ENCODE data around the gene SPSB4.

Gene SPSB4

DNA sequence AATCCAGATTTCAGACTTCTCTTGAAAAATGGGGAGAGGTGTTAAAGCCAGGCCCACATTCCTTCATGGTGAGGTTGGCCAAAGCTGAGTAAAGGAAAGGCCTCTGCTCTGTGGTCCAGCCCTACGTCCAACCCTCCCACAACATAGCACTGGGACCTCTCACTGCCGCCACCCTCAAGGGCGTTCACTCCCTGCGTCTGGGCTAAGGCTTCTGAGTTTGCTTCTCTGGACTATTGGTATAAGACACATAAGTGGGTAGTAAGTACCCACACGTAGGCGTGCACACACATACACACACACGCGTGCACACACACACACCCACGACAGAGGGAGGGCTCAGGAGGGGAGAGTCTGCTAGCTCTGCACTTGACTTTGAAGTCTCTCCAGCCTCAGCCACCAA, 100.3 kb downstream of the SPSB4 start:
- no CpG with 5 or more reads among the region's 9 CpGs for WGBS, 2 donors (ENCODE audit: extremely low coverage in 2 of 2, insufficient read length in 2 of 2, insufficient replicate concordance in 1 of 2)
- peaks cover 0 to 2% of the 10 kb centered on the region in 2 donors for H3K9me3 ChIP-seq (replicated peaks in 1 of 2; ENCODE audit: control insufficient read depth in 2 of 2, insufficient read depth in 1 of 2, low read depth in 1 of 2, low read length in 2 of 2)
- H2AK5ac ChIP-seq (ENCODE audit: low read depth, low read length), result no peak overlapping the region
- peak overlapping the region in 1 of 2 donors; percentile 51 for H3K4me3 ChIP-seq (ENCODE audit: low read length in 2 of 2)
- H3K4me1 ChIP-seq (ENCODE audit: control insufficient read depth in 2 of 2, insufficient read depth in 1 of 2, low read depth in 1 of 2, low read length in 2 of 2), result peaks cover 0 to 13% of the 10 kb centered on the region in 2 donors
- no peak overlapping the region for H4K91ac ChIP-seq (ENCODE audit: low read depth, low read length, poor library complexity)
- DNase-seq (ENCODE audit: low spot score), result no peak
- H2BK5ac ChIP-seq (ENCODE audit: low read length), result no peak overlapping the region
- H2AFZ ChIP-seq (ENCODE audit: low read length), result no peak overlapping the region
- H2BK120ac ChIP-seq (ENCODE audit: low read depth, low read length), result no peak overlapping the region
- H3K14ac ChIP-seq (ENCODE audit: low read length), result no peak overlapping the region
- no peak overlapping the region for H4K8ac ChIP-seq (ENCODE audit: low read depth, low read length)
- H3K4me2 ChIP-seq (ENCODE audit: insufficient read depth, low read length, poor library complexity, severe bottlenecking), result no peak overlapping the region
- no peak overlapping the region for H3K27ac ChIP-seq (replicated peaks; ENCODE audit: low read length)
- H3K79me1 ChIP-seq (ENCODE audit: low read depth, low read length), result no peaks in the 10 kb centered on the region
- no peak overlapping the region for H3K9ac ChIP-seq (ENCODE audit: low read depth, low read length, poor library complexity)
- H3K18ac ChIP-seq (ENCODE audit: low read length), result no peak overlapping the region
- no peaks in the 10 kb centered on the region for H3K27me3 ChIP-seq (ENCODE audit: control insufficient read depth in 3 of 3, insufficient read depth in 3 of 3, low read depth in 1 of 3, low read length in 3 of 3)
- peaks cover 0 to 51% of the 10 kb centered on the region in 2 donors for H3K36me3 ChIP-seq (replicated peaks in 1 of 2; ENCODE audit: control insufficient read depth in 2 of 2, insufficient read depth in 2 of 2, low read length in 2 of 2)
- H3K23ac ChIP-seq (ENCODE audit: low read depth, low read length, poor library complexity), result no peak overlapping the region
- H2BK12ac ChIP-seq (ENCODE audit: low read length), result no peak overlapping the region
- no peak overlapping the region for H3K4ac ChIP-seq (ENCODE audit: low read length)
- no peak overlapping the region for H2BK15ac ChIP-seq (ENCODE audit: low read length)

- no peak overlapping the region for H2BK120ac ChIP-seq (ENCODE audit: low read depth, low read length)
- peaks cover 0 to 7% of the 10 kb centered on the region in 2 donors for H3K9me3 ChIP-seq (replicated peaks in 1 of 2; ENCODE audit: control insufficient read depth in 2 of 2, insufficient read depth in 1 of 2, low read depth in 1 of 2, low read length in 2 of 2)
- H3K9ac ChIP-seq (ENCODE audit: low read depth, low read length, poor library complexity), result no peak overlapping the region
These were observed 101.0 kb downstream of the SPSB4 start for GRCh38 chr3:141152130-141152529.

DNA sequence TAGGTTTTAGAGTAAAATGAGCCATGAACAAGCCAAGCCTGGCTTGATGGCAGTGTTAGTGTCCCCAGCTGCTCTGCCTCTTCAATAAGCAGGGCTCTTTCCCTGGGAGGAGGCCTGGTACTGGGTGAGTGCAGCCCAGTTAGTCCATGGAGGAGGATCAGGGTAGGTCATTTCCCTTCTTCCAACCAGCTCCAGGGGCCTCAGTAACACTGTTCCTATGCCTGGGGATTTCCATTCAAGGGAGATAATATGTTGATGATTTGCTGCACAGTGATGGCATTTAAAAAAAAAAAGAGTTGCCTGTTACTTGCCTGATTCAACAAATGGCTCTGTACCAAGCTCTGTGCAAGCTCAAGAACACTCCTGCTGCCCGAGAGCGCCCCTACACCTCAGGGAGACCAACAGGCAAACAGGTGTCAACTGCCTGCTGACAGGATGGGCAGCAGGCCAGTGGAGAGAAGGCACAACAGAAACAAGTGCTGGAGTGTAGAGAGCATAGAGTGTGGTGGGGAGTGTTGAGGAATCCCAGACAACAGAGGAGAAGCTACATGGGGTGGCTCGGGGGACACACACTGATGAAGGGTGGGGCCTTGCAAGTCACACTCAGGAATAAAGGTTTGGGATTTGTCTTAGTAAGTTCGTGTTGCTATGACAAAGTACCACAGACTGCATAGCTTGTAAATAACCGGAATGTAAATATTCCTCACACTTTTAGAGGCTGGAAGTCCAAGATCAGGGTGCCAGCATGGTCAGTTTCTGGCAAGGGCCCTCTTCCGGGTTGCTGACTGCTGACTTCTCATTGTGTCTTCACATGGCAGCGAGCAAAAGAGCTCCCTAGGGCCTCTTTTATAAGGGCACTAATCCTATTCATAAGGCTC, 101.9 kb downstream of the SPSB4 start:
- no CpG with 5 or more reads among the region's 7 CpGs for WGBS, 2 donors (ENCODE audit: extremely low coverage in 2 of 2, insufficient read length in 2 of 2, insufficient replicate concordance in 1 of 2)
- no peak overlapping the region for H3K18ac ChIP-seq (ENCODE audit: low read length)

More at GRCh38 chr3:141152130-141152529, 101.0 kb downstream of the SPSB4 start:
- no CpG with 5 or more reads among the region's 9 CpGs for WGBS, 2 donors (ENCODE audit: extremely low coverage in 2 of 2, insufficient read length in 2 of 2, insufficient replicate concordance in 1 of 2)
- no peak overlapping the region for H2BK5ac ChIP-seq (ENCODE audit: low read length)
- no peak overlapping the region for H3K27ac ChIP-seq (replicated peaks; ENCODE audit: low read length)
- H4K8ac ChIP-seq (ENCODE audit: low read depth, low read length), result no peak overlapping the region
- no peak overlapping the region for H3K4me3 ChIP-seq (ENCODE audit: low read length in 2 of 2)
- no peak overlapping the region for H2AK5ac ChIP-seq (ENCODE audit: low read depth, low read length)
- H3K4me2 ChIP-seq (ENCODE audit: insufficient read depth, low read length, poor library complexity, severe bottlenecking), result no peak overlapping the region
- H3K36me3 ChIP-seq (replicated peaks in 1 of 2; ENCODE audit: control insufficient read depth in 2 of 2, insufficient read depth in 2 of 2, low read length in 2 of 2), result peaks cover 0 to 51% of the 10 kb centered on the region in 2 donors
- H3K27me3 ChIP-seq (ENCODE audit: control insufficient read depth in 3 of 3, insufficient read depth in 3 of 3, low read depth in 1 of 3, low read length in 3 of 3), result no peaks in the 10 kb centered on the region
- peaks cover 0 to 13% of the 10 kb centered on the region in 2 donors for H3K4me1 ChIP-seq (ENCODE audit: control insufficient read depth in 2 of 2, insufficient read depth in 1 of 2, low read depth in 1 of 2, low read length in 2 of 2)
- peak overlapping the region; percentile 39 for H3K18ac ChIP-seq (ENCODE audit: low read length)
- H3K23ac ChIP-seq (ENCODE audit: low read depth, low read length, poor library complexity), result no peak overlapping the region
- H2BK12ac ChIP-seq (ENCODE audit: low read length), result no peak overlapping the region
- no peak for DNase-seq (ENCODE audit: low spot score)
- H3K14ac ChIP-seq (ENCODE audit: low read length), result peak overlapping the region; percentile 9
- H3K4ac ChIP-seq (ENCODE audit: low read length), result no peak overlapping the region
- no peak overlapping the region for H2BK15ac ChIP-seq (ENCODE audit: low read length)
- H2AFZ ChIP-seq (ENCODE audit: low read length), result no peak overlapping the region
- H3K79me1 ChIP-seq (ENCODE audit: low read depth, low read length), result no peaks in the 10 kb centered on the region
- H4K91ac ChIP-seq (ENCODE audit: low read depth, low read length, poor library complexity), result no peak overlapping the region

DNA sequence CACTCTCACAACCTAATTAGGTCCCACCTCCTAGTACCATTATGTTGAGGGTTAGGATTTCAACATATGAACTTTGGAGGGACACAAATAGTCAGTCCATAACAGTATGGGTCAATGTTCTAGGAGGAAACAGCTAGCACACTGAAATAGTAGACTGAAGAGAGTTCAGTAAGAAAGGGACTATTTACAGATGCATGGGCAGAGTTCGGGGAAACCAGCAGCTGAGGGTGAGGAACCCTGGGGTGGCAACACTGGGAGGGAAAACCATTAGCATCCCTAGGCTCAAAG, 102.5 kb downstream of the SPSB4 start:
- H2BK120ac ChIP-seq (ENCODE audit: low read depth, low read length), result no peak overlapping the region
- H2BK15ac ChIP-seq (ENCODE audit: low read length), result no peak overlapping the region
- H3K9me3 ChIP-seq (replicated peaks in 1 of 2; ENCODE audit: control insufficient read depth in 2 of 2, insufficient read depth in 1 of 2, low read depth in 1 of 2, low read length in 2 of 2), result peaks cover 2 to 22% of the 10 kb centered on the region in 2 donors
- H2AK5ac ChIP-seq (ENCODE audit: low read depth, low read length), result no peak overlapping the region
- peaks cover 0 to 13% of the 10 kb centered on the region in 2 donors for H3K4me1 ChIP-seq (ENCODE audit: control insufficient read depth in 2 of 2, insufficient read depth in 1 of 2, low read depth in 1 of 2, low read length in 2 of 2)
- H4K8ac ChIP-seq (ENCODE audit: low read depth, low read length), result no peak overlapping the region
- no peak overlapping the region for H3K23ac ChIP-seq (ENCODE audit: low read depth, low read length, poor library complexity)
- no peak overlapping the region for H3K9ac ChIP-seq (ENCODE audit: low read depth, low read length, poor library complexity)
- H3K79me1 ChIP-seq (ENCODE audit: low read depth, low read length), result no peaks in the 10 kb centered on the region
- H2BK12ac ChIP-seq (ENCODE audit: low read length), result no peak overlapping the region
- no peak overlapping the region for H3K14ac ChIP-seq (ENCODE audit: low read length)
- WGBS, 2 donors (ENCODE audit: extremely low coverage in 2 of 2, insufficient read length in 2 of 2, insufficient replicate concordance in 1 of 2), result no CpG with 5 or more reads among the region's 1 CpG
- no peak for DNase-seq (ENCODE audit: low spot score)
- no peak overlapping the region for H3K4me2 ChIP-seq (ENCODE audit: insufficient read depth, low read length, poor library complexity, severe bottlenecking)
- H3K27me3 ChIP-seq (ENCODE audit: control insufficient read depth in 3 of 3, insufficient read depth in 3 of 3, low read depth in 1 of 3, low read length in 3 of 3), result no peaks in the 10 kb centered on the region
- no peak overlapping the region for H3K4me3 ChIP-seq (ENCODE audit: low read length in 2 of 2)
- no peak overlapping the region for H3K27ac ChIP-seq (replicated peaks; ENCODE audit: low read length)
- no peak overlapping the region for H3K4ac ChIP-seq (ENCODE audit: low read length)
- H2AFZ ChIP-seq (ENCODE audit: low read length), result no peak overlapping the region
- peaks cover 0 to 51% of the 10 kb centered on the region in 2 donors for H3K36me3 ChIP-seq (replicated peaks in 1 of 2; ENCODE audit: control insufficient read depth in 2 of 2, insufficient read depth in 2 of 2, low read length in 2 of 2)
- no peak overlapping the region for H2BK5ac ChIP-seq (ENCODE audit: low read length)
- no peak overlapping the region for H3K18ac ChIP-seq (ENCODE audit: low read length)
- no peak overlapping the region for H4K91ac ChIP-seq (ENCODE audit: low read depth, low read length, poor library complexity)

More for the DNA sequence above, 101.9 kb downstream of the SPSB4 start:
- no peaks in the 10 kb centered on the region for H3K27me3 ChIP-seq (ENCODE audit: control insufficient read depth in 3 of 3, insufficient read depth in 3 of 3, low read depth in 1 of 3, low read length in 3 of 3)
- no peaks in the 10 kb centered on the region for H3K79me1 ChIP-seq (ENCODE audit: low read depth, low read length)
- no peak overlapping the region for H2AK5ac ChIP-seq (ENCODE audit: low read depth, low read length)
- no peak overlapping the region for H2BK15ac ChIP-seq (ENCODE audit: low read length)
- H3K9ac ChIP-seq (ENCODE audit: low read depth, low read length, poor library complexity), result no peak overlapping the region
- H3K4me3 ChIP-seq (ENCODE audit: low read length in 2 of 2), result no peak overlapping the region
- H2BK12ac ChIP-seq (ENCODE audit: low read length), result no peak overlapping the region
- no peak overlapping the region for H3K4ac ChIP-seq (ENCODE audit: low read length)
- H3K9me3 ChIP-seq (replicated peaks in 1 of 2; ENCODE audit: control insufficient read depth in 2 of 2, insufficient read depth in 1 of 2, low read depth in 1 of 2, low read length in 2 of 2), result peaks cover 0 to 16% of the 10 kb centered on the region in 2 donors
- no peak overlapping the region for H3K27ac ChIP-seq (replicated peaks; ENCODE audit: low read length)
- no peak overlapping the region for H2BK120ac ChIP-seq (ENCODE audit: low read depth, low read length)
- H3K23ac ChIP-seq (ENCODE audit: low read depth, low read length, poor library complexity), result no peak overlapping the region
- no peak for DNase-seq (ENCODE audit: low spot score)
- H3K14ac ChIP-seq (ENCODE audit: low read length), result no peak overlapping the region
- H4K8ac ChIP-seq (ENCODE audit: low read depth, low read length), result no peak overlapping the region
- no peak overlapping the region for H2AFZ ChIP-seq (ENCODE audit: low read length)
- no peak overlapping the region for H3K4me2 ChIP-seq (ENCODE audit: insufficient read depth, low read length, poor library complexity, severe bottlenecking)
- H4K91ac ChIP-seq (ENCODE audit: low read depth, low read length, poor library complexity), result no peak overlapping the region
- no peak overlapping the region for H2BK5ac ChIP-seq (ENCODE audit: low read length)
- peaks cover 0 to 13% of the 10 kb centered on the region in 2 donors for H3K4me1 ChIP-seq (ENCODE audit: control insufficient read depth in 2 of 2, insufficient read depth in 1 of 2, low read depth in 1 of 2, low read length in 2 of 2)
- peaks cover 0 to 51% of the 10 kb centered on the region in 2 donors for H3K36me3 ChIP-seq (replicated peaks in 1 of 2; ENCODE audit: control insufficient read depth in 2 of 2, insufficient read depth in 2 of 2, low read length in 2 of 2)

All from neuronal stem cell (in vitro differentiated cells).